Prostate gland (tissue), 2 donors: ENCODE results near the gene PTPRE.

Source experiments
- CTCF ChIP-seq, 4 experiments: fragments of 200-600 bp in 2 of 4; fragments of 450-650 bp in 2 of 4; sonication (generic) in 2 of 4; IDR thresholded peaks; 1 replicate in 3 of 4; 2 replicates in 1 of 4; pipeline ENCODE4 v1.5.1; 2016 to 2019; ENCODE audit warnings: antibody characterized with exemption in 4 of 4, mild to moderate bottlenecking in 2 of 4, moderate library complexity in 2 of 4
- POLR2A ChIP-seq: fragments of 450-650 bp; IDR thresholded peaks from one replicate; pipeline ENCODE4 v1.6.1; 2016; ENCODE audit warnings: antibody characterized with exemption, mild to moderate bottlenecking

DNA sequence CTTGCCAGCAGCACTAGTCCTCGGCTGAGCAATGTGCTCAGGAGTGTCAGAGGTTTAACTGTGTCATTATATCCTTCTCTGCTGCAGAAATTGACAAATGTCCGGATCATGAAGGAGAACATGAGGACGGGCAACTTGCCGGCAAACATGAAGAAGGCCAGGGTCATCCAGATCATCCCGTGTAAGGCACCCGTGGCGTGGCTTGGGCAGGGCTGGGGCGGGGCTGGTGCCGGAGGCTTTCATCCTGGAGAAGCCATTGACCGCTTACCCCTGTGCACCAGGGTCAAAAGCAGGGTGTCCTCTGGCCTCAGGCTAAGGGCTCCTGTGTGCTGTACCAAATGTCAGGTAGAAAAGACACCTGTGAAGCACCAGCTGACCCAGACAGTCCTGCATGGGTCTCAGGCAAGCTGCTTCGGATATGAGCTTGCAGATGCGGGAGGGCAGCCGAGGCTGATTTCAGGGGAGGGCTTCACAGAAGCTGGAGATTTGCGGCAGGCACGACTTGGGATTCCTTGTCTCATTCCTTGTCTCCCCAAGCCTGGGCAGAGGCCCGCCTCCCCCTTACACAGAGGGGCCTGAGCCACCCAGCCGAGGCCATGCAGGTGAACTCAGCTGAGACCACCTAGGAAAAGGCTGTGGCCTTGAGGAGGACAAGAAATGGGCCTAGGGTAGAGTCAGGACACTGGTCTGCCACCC is 164.0 kb downstream of the PTPRE start:
- TF ChIP-seq POLR2A (no peak), CTCF (IDR thresholded peaks at IDR 0.05) (no peak)
